LNCAP (cell line): ENCODE results near the gene MAPK13.

ENCODE experiments used
- TF ChIP-seq, protein P1 (sequence below): fragments of 450-650 bp; IDR thresholded peaks from 2 replicates; pipeline ENCODE4 v1.5.1; 2017; ENCODE audit warnings: mild to moderate bottlenecking

Gene MAPK13

DNA sequence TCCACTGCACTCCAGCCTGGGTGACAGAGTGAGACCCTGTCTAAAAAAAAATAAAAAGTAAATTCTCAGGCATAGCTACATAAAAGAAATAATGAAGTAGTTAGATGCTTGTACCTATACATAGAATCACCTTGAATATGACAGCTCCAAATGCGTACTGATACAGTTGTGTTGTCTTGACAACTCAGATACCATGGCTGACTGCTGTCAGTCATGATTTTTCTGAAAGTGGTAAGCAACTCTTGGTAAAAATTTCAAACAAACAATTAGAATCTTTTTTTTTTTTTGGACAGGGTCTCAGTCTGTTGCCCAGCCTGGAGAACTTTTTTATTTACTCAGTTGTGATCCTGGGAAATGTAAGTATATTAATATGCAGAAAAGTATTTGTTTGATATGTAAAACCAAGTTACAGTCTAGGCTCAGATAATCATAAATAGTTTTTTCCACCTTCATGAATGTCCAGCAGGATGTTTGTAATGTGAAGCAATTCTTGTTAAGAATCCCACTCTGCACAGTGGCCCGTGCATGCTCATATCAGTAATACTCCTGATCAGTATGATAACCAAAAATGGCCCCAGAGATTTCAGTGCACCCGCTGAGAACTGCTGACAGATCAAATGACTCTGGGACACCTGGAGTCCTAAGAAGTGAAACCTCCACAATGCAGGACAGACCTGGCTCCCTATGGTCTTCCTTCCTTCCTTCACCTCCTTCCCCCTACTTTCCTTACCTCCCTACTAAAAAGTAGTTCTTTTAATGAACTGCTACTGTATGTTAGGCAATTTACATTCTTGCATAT lies 14.0 kb upstream of the MAPK13 start:
- TF ChIP-seq, protein P1, sequence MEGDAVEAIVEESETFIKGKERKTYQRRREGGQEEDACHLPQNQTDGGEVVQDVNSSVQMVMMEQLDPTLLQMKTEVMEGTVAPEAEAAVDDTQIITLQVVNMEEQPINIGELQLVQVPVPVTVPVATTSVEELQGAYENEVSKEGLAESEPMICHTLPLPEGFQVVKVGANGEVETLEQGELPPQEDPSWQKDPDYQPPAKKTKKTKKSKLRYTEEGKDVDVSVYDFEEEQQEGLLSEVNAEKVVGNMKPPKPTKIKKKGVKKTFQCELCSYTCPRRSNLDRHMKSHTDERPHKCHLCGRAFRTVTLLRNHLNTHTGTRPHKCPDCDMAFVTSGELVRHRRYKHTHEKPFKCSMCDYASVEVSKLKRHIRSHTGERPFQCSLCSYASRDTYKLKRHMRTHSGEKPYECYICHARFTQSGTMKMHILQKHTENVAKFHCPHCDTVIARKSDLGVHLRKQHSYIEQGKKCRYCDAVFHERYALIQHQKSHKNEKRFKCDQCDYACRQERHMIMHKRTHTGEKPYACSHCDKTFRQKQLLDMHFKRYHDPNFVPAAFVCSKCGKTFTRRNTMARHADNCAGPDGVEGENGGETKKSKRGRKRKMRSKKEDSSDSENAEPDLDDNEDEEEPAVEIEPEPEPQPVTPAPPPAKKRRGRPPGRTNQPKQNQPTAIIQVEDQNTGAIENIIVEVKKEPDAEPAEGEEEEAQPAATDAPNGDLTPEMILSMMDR: no peak

DNA sequence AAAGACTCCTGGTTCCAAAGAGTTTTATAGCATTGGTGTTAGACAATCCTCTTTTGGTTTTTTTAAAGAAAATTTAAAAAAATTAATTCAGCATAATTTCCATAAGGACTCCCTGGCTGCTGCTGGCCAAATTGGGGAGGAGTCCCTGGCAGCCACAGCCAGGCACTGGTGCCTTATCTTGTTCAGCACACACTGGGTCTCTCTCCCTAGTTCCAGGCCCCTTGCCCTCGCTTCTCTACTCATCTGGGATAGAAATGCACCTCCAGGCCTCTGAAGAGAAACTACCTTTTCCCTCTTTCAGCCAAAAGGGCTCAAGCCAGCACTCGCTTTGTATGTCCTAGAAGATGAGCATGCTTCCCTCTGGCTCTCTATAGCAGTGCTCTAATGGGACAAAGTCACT lies 13.4 kb upstream of the MAPK13 start:
- TF ChIP-seq, protein P1: no peak

DNA sequence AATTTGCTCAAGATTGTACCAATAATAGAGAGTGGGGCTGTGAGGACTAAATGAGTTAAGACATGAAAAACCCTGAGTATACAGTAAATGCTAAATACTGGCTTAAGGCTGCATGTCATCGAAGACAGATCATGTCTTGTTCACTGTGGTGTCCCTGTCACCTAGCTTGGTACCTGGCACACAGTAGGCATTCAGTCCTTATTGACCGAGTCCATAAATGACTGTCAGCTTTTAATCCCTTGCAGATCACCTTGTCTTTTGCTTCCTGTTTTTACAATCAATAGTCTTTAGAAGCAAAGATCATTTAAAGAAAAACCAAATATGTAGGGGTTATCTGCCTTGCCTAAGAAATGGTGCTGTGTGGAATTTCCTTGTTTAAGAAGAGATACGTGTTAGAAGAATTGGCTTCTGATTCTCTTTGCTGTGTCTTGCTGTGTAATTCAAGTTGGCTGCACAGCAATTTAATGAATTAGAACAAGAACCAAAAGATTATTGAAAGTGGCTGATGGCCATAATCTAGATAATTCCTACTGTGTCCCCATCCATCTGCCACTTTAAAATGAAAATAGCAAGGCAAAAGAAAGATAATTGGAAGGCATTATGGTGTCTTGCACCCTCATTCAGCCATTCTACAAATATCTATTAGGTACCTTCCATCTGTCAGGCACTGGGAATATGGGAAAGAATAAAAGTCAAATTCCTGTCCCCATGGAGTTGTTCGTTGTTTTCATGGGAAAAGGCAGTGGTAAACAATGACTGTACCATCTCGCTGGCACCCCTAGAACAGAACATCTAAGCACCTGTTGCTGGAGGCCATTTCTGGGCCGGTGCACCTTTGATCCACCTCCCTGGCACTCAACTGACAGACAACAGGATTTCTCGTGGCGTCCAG lies 12.4 kb upstream of the MAPK13 start:
- TF ChIP-seq, protein P1: no peak

DNA sequence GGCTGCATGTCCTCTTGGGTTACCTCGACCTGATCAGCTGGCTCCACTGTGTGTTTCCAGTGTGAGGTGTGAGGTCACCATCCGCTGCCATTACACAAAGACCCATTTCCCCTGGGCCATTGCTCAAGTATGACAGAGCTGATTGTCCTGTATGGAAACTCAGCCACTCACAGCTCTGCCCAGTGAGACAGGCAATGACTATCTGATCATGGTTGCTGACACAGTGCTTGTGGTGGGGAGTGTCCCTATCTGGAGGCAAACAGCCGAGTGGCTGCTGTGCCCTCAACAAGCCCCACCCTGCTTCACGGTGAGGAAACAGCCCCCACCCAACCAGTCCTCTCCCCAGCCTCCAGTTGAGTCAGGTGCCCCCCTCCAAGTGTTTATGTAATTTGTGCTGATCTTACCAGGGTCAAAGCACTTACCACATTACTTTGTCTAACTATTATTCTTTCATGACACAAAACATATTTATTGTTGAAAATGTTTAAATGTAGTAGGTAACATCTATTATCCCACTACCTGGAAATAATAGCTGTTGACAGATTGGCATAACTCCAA lies 11.7 kb upstream of the MAPK13 start:
- TF ChIP-seq, protein P1: no peak

DNA sequence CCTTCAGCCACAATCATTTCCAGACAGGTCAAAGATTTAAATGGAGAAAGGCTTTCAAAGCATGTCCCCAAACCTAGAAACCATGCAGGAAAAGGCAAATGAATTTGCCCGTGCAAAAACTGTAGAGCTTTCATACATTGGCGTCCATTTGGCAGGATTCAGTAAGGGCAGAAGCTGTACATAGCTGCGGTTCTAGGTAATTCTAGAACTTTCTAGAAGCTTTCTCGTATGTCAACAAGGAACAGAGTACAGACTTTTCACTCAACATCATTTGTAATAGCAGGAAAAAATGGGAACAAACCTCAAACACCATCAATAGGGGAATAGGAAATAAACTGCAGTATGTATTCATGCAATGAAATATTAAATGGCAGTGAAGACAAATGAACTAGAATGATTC lies 11.1 kb upstream of the MAPK13 start:
- TF ChIP-seq, protein P1: no peak

DNA sequence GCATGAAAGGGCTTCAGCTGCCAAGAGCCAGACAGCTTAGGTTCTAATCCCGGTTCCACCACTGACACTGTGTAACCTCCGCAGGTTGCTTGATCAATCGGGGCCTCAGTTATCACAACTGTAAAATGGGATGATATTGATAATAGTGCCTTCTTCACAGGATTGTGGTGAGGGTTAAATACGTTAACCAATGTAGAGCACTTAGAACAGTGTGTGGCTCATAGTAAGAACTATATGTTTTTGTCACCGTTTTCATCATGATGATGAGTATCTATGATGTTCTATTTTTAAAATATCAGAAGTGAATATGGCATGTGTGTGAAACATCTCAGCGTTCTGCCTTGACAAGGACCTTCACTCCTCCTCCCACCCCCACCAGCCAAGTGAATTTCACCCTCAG lies 10.3 kb upstream of the MAPK13 start:
- TF ChIP-seq, protein P1: no peak

DNA sequence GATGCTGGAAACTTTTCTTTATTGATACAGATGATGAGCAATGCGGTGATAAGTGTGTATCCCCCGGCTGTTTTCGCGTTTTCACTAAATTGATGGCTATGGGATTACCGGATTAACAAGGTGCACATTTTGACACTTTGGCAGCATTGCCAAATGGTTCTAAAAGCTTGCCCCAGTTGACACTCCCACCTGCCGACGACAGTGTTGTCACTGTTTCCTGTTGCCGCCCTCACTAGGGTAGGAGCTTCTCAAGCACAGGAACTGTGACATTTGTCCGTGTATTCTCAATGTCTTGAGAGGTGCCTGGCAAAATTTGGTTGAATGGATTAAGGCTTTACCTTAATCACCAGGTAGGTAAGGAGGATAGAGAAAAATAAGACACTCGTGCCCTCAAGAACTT lies 9.8 kb upstream of the MAPK13 start:
- TF ChIP-seq, protein P1: no peak
